ENCODE results near the gene MAP3K19.
"Not testable (repeated sequence)": the region's sequence is repeated elsewhere in the genome, so short reads cannot be mapped to it uniquely, and the experiment has no call there.

Gene MAP3K19

GRCh38 chr2:135004005-135004746, 43.1 kb downstream of the MAP3K19 start:
- DNase-seq (ENCODE audit: extremely low spot score, insufficient read length, low read depth) (peak; percentile 70), FAIRE-seq (peak; percentile 75)

GRCh38 chr2:135002836-135003235, 44.4 kb downstream of the MAP3K19 start:
- FAIRE-seq (no peak), DNase-seq (ENCODE audit: extremely low spot score, insufficient read length, low read depth) (no peak)

- DNase-seq (ENCODE audit: extremely low spot score, insufficient read length, low read depth) = no peak
- no peak for FAIRE-seq
Measured at GRCh38 chr2:134999521-134999920, 47.7 kb downstream of the MAP3K19 start.

GRCh38 chr2:134988994-134989605, 58.1 kb downstream of the MAP3K19 start:
- peak; percentile 76 for FAIRE-seq
- no peak for DNase-seq (ENCODE audit: extremely low spot score, insufficient read length, low read depth)

GRCh38 chr2:134985061-134985460, 62.2 kb downstream of the MAP3K19 start:
- FAIRE-seq = no peak

GRCh38 chr2:134982603-134983002, 64.6 kb downstream of the MAP3K19 start:
- no peak for FAIRE-seq
- no peak for DNase-seq (ENCODE audit: extremely low spot score, insufficient read length, low read depth)

More at GRCh38 chr2:134985061-134985460, 62.2 kb downstream of the MAP3K19 start:
- no peak for DNase-seq (ENCODE audit: extremely low spot score, insufficient read length, low read depth)

GRCh38 chr2:134980639-134981038, 66.6 kb downstream of the MAP3K19 start:
- FAIRE-seq = no peak
- no peak for DNase-seq (ENCODE audit: extremely low spot score, insufficient read length, low read depth)

- no peak for DNase-seq (ENCODE audit: extremely low spot score, insufficient read length, low read depth)
- no peak for FAIRE-seq
Measured at GRCh38 chr2:134979221-134979620, 68.0 kb downstream of the MAP3K19 start.

- not testable (repeated sequence) for DNase-seq (ENCODE audit: extremely low spot score, insufficient read length, low read depth); FAIRE-seq
Measured at GRCh38 chr2:134977104-134977503, 70.1 kb downstream of the MAP3K19 start.

GRCh38 chr2:134976074-134976702, 71.1 kb downstream of the MAP3K19 start:
- no peak for FAIRE-seq

GRCh38 chr2:134975281-134976009, 71.8 kb downstream of the MAP3K19 start:
- DNase-seq (ENCODE audit: extremely low spot score, insufficient read length, low read depth) = no peak
- FAIRE-seq = no peak

More at GRCh38 chr2:134976074-134976702, 71.1 kb downstream of the MAP3K19 start:
- DNase-seq (ENCODE audit: extremely low spot score, insufficient read length, low read depth) = no peak

- FAIRE-seq = peak; percentile 76
- no peak for DNase-seq (ENCODE audit: extremely low spot score, insufficient read length, low read depth)
Measured at GRCh38 chr2:134973241-134974138, 73.8 kb downstream of the MAP3K19 start.

- not testable (repeated sequence) for DNase-seq (ENCODE audit: extremely low spot score, insufficient read length, low read depth); FAIRE-seq
Measured at GRCh38 chr2:134967166-134967565, 80.1 kb downstream of the MAP3K19 start.

GRCh38 chr2:134957477-134957876, 89.8 kb downstream of the MAP3K19 start:
- FAIRE-seq (no peak), DNase-seq (ENCODE audit: extremely low spot score, insufficient read length, low read depth) (no peak)

- DNase-seq (ENCODE audit: extremely low spot score, insufficient read length, low read depth) (no peak), FAIRE-seq (no peak)
Measured at GRCh38 chr2:134955744-134956143, 91.5 kb downstream of the MAP3K19 start.

- no peak for FAIRE-seq
- DNase-seq (ENCODE audit: extremely low spot score, insufficient read length, low read depth) = no peak
Measured at GRCh38 chr2:134954065-134954464, 93.2 kb downstream of the MAP3K19 start.

- DNase-seq (ENCODE audit: extremely low spot score, insufficient read length, low read depth) (no peak), FAIRE-seq (no peak)
Measured at GRCh38 chr2:134952608-134953007, 94.6 kb downstream of the MAP3K19 start.

- DNase-seq (ENCODE audit: extremely low spot score, insufficient read length, low read depth) (no peak), FAIRE-seq (no peak)
Measured at GRCh38 chr2:134950886-134951285, 96.4 kb downstream of the MAP3K19 start.

- FAIRE-seq = no peak
- no peak for DNase-seq (ENCODE audit: extremely low spot score, insufficient read length, low read depth)
Measured at GRCh38 chr2:134949981-134950708, 97.1 kb downstream of the MAP3K19 start.
